Stimulated activated CD8-positive, alpha-beta memory T cell treated with anti-CD3 and anti-CD28 coated beads, Interleukin-4, amount 100 ng/mL, for 24 hours (primary cell): ENCODE results near the gene UBP1.
"Not testable (repeated sequence)": the region's sequence is repeated elsewhere in the genome, so short reads cannot be mapped to it uniquely, and the experiment has no call there.

Source experiments
- DNase-seq: peaks from one replicate; pipeline ENCODE4 v3.0.0-alpha.2; 2020; ENCODE audit warnings: low read depth

The UBP1 gene

GRCh38 chr3:33433843-33434242 lies 6.4 kb downstream of the UBP1 start:
- DNase-seq: no peak

GRCh38 chr3:33430571-33430970 lies 9.6 kb downstream of the UBP1 start:
- DNase-seq: no peak

- DNase-seq: no peak
Measured at GRCh38 chr3:33430061-33430460, 10.1 kb downstream of the UBP1 start.

- DNase-seq: not testable (repeated sequence)
Measured at GRCh38 chr3:33429306-33429705, 10.9 kb downstream of the UBP1 start.

- DNase-seq: no peak
Measured at GRCh38 chr3:33428734-33429133, 11.5 kb downstream of the UBP1 start.

- no peak for DNase-seq
Measured at GRCh38 chr3:33426630-33427317, 13.4 kb downstream of the UBP1 start.

- no peak for DNase-seq
Measured at GRCh38 chr3:33426068-33426467, 14.1 kb downstream of the UBP1 start.

GRCh38 chr3:33425453-33425852 lies 14.8 kb downstream of the UBP1 start:
- no peak for DNase-seq

- DNase-seq: no peak
Measured at GRCh38 chr3:33424606-33425452, 15.4 kb downstream of the UBP1 start.

GRCh38 chr3:33420966-33421365 lies 19.2 kb downstream of the UBP1 start:
- no peak for DNase-seq

GRCh38 chr3:33419948-33420347 lies 20.3 kb downstream of the UBP1 start:
- no peak for DNase-seq

- no peak for DNase-seq
Measured at GRCh38 chr3:33417066-33417673, 23.0 kb downstream of the UBP1 start.

GRCh38 chr3:33410816-33411215 lies 29.4 kb downstream of the UBP1 start:
- not testable (repeated sequence) for DNase-seq

GRCh38 chr3:33403756-33404155 lies 36.4 kb downstream of the UBP1 start:
- no peak for DNase-seq

- no peak for DNase-seq
Measured at GRCh38 chr3:33402936-33403335, 37.3 kb downstream of the UBP1 start.

- DNase-seq: no peak
Measured at GRCh38 chr3:33401781-33402180, 38.4 kb downstream of the UBP1 start.

GRCh38 chr3:33398410-33398809 lies 41.8 kb downstream of the UBP1 start:
- no peak for DNase-seq

- DNase-seq: no peak
Measured at GRCh38 chr3:33395900-33396299, 44.3 kb downstream of the UBP1 start.

GRCh38 chr3:33394403-33395054 lies 45.7 kb downstream of the UBP1 start:
- no peak for DNase-seq

GRCh38 chr3:33392703-33393125 lies 47.5 kb downstream of the UBP1 start:
- DNase-seq: no peak

GRCh38 chr3:33392144-33392543 lies 48.1 kb downstream of the UBP1 start:
- no peak for DNase-seq

- DNase-seq: no peak
Measured at GRCh38 chr3:33391255-33391995, 48.8 kb downstream of the UBP1 start.
